Suprapubic skin (tissue), 4 donors: Measurements from ENCODE around the gene SEMA7A.

Experiments
- POLR2A ChIP-seq, 2 donors: fragments of 450-650 bp; IDR thresholded peaks; one replicate each; pipeline ENCODE4 v1.6.1; 2017; ENCODE audit warnings: antibody characterized with exemption in 2 of 2, mild to moderate bottlenecking in 2 of 2, moderate library complexity in 2 of 2
- POLR2AphosphoS5 ChIP-seq, 3 donors: sonication (generic); formaldehyde crosslinking; IDR thresholded peaks; one replicate each; pipeline ENCODE4 v1.6.1; 2017; ENCODE audit warnings: antibody characterized with exemption in 3 of 3
- TF ChIP-seq, protein P1 (sequence below), 2 donors: fragments of 200-600 bp in 1 of 2; fragments of 450-650 bp in 1 of 2; sonication (generic) in 1 of 2; IDR thresholded peaks; one replicate each; pipeline ENCODE4 v1.5.1; 2016 to 2019; ENCODE audit warnings: antibody characterized with exemption in 2 of 2, mild to moderate bottlenecking in 1 of 2, moderate library complexity in 1 of 2

DNA sequence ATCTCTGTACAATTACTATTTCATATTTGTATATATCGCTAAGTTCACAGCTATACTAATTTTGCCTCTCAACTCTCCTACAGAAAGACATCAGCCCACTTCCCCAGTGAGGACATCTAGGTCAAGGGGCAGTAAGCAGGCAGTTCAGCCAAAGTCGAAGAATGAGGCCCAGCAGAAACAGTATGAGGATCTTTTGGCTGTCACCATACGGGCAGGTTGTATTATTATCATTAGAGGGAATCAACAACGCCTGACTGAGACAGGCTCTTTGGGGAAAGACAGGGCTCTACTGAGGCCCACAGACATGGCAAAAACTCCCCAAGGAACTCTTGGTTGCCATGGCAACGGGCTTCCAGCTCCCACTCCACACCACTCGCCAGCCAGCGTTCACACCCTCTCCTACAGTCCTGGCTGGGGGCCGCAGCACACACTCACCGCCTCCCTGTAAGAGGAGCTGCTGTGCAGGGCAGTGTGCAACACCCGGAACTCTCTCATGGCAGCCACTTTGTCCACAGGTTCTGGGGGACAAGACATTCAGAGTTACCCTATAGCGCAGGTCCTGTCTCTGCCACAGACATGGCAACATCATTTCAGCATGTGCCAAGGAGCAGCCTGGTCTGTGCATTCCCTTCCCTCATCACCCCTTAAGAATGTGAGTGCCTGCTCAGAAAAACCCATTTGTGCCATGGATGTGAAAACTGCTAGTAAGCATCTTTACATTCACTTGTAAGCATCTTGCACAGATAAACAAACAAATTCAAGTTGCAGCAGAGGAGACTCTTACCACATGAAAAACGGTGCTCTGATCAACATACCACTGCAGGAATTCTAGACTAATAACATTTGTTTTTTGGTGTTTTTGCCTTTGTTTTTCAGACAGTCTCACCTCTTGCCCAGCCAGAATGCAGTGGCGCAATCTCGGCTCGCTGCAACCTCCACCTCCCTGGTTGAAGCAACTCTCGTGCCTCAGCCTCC, 18.4 kb upstream of the SEMA7A start:
- TF ChIP-seq, protein P1, sequence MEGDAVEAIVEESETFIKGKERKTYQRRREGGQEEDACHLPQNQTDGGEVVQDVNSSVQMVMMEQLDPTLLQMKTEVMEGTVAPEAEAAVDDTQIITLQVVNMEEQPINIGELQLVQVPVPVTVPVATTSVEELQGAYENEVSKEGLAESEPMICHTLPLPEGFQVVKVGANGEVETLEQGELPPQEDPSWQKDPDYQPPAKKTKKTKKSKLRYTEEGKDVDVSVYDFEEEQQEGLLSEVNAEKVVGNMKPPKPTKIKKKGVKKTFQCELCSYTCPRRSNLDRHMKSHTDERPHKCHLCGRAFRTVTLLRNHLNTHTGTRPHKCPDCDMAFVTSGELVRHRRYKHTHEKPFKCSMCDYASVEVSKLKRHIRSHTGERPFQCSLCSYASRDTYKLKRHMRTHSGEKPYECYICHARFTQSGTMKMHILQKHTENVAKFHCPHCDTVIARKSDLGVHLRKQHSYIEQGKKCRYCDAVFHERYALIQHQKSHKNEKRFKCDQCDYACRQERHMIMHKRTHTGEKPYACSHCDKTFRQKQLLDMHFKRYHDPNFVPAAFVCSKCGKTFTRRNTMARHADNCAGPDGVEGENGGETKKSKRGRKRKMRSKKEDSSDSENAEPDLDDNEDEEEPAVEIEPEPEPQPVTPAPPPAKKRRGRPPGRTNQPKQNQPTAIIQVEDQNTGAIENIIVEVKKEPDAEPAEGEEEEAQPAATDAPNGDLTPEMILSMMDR (IDR thresholded peaks at IDR 0.05), result no peak
- TF ChIP-seq POLR2AphosphoS5 (IDR thresholded peaks at IDR 0.05), result no peak
- no peak for TF ChIP-seq POLR2A (IDR thresholded peaks at IDR 0.05)
